Epithelial cell of esophagus (primary cell): ENCODE data around the gene HNRNPUL1.

Source experiments
- DNase-seq: peaks from one replicate; pipeline ENCODE4 v3.0.0; 2010; ENCODE audit warnings: low read depth
- H3K4me3 ChIP-seq: 2 replicates; pipeline ENCODE4 v1.5.1; 2011; ENCODE audit warnings: mild to moderate bottlenecking, low read length, control low read depth
- TF ChIP-seq, protein P1 (sequence below): IDR thresholded peaks from 2 replicates; pipeline ENCODE4 v1.5.1; 2011; ENCODE audit warnings: low read depth, mild to moderate bottlenecking, low read length, control low read depth, inconsistent platforms; ENCODE audit not compliant: insufficient read depth; ENCODE audit errors: missing control alignments

Gene HNRNPUL1

DNA sequence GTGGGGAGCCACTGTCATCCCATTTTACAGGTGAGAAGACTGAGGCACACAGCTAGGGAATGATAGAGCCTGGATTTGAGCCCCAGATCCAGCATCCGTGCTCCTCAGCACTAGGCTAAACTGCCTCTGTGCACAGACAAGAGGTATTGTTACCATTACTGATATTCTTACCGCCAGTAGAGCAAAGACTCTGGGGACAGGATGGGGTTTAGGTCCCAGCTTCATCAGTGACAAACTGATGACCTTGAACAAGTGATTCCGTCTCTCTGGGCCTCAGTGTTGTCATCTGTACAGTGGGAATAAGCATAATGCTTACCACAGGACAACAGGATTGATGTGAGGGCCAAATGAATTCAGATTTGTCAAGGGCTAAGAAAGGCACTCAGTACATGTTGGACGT, 28.7 kb upstream of the HNRNPUL1 start:
- TF ChIP-seq, protein P1, sequence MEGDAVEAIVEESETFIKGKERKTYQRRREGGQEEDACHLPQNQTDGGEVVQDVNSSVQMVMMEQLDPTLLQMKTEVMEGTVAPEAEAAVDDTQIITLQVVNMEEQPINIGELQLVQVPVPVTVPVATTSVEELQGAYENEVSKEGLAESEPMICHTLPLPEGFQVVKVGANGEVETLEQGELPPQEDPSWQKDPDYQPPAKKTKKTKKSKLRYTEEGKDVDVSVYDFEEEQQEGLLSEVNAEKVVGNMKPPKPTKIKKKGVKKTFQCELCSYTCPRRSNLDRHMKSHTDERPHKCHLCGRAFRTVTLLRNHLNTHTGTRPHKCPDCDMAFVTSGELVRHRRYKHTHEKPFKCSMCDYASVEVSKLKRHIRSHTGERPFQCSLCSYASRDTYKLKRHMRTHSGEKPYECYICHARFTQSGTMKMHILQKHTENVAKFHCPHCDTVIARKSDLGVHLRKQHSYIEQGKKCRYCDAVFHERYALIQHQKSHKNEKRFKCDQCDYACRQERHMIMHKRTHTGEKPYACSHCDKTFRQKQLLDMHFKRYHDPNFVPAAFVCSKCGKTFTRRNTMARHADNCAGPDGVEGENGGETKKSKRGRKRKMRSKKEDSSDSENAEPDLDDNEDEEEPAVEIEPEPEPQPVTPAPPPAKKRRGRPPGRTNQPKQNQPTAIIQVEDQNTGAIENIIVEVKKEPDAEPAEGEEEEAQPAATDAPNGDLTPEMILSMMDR = no peak
- DNase-seq = no peak
- no peak overlapping the region for H3K4me3 ChIP-seq

DNA sequence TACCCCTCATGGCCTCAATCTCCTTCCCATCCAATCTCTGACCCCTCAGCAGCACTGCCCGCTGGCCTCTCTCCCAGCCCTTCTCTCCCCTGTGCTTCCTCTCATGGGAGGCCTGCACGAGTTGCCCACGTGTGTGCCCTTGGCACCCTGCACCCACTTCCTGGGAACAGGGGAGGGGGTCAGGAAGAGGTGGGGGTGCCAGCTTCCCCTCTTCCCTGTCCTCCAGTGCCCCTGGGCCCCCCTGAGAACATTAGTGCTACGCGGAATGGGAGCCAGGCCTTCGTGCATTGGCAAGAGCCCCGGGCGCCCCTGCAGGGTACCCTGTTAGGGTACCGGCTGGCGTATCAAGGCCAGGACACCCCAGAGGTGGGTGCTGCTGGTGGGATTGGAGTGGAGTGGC, 25.9 kb upstream of the HNRNPUL1 start:
- TF ChIP-seq, protein P1 = no peak
- no peak overlapping the region for H3K4me3 ChIP-seq
- no peak for DNase-seq

DNA sequence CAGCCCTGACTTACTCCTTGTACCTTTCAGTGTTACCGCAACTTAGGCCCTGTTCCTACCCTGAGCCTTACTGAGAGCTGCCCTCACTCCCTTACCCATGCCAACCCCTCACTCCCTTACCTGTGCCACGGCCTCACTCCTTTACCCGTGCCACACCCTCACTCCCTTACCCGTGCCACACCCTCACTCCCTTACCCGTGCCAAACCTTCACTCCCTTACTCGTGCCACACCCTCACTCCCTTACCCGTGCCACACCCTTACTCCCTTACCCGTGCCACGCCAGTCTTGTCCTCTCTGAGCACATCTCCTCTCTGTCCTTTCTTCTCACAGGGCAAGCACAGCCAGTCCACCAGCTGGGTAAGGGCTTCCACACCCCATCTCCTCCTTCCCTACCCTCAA, 24.8 kb upstream of the HNRNPUL1 start:
- TF ChIP-seq, protein P1 = no peak
- H3K4me3 ChIP-seq = no peak overlapping the region
- DNase-seq = no peak

DNA sequence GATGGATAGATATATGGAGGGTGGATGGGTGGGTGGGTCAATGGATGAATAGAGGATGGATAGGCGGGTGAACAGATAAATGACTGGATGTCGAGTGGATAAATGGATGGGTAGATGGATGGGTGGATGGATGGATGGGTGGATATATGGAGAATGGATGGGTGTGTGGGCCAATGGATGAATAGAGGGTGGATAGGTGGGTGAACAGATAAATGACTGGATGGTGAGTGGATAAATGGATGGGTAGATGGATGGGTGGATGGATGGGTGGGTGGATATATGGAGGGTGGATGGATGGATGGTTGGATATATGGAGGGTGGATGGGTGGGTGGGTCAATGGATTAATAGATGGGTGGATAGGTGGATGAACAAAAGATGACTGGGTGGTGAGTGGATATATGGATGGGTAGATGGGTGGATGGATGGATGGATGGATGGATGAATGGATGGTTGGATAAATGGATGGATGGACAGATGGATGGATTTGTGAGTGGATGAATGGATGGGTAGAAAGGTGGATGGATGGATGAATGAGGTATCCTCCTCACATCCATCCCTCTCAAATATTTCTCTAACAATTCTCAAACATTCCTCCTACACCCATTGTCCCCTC, 24.1 kb upstream of the HNRNPUL1 start:
- no peak for DNase-seq
- TF ChIP-seq, protein P1 = no peak
- no peak overlapping the region for H3K4me3 ChIP-seq

DNA sequence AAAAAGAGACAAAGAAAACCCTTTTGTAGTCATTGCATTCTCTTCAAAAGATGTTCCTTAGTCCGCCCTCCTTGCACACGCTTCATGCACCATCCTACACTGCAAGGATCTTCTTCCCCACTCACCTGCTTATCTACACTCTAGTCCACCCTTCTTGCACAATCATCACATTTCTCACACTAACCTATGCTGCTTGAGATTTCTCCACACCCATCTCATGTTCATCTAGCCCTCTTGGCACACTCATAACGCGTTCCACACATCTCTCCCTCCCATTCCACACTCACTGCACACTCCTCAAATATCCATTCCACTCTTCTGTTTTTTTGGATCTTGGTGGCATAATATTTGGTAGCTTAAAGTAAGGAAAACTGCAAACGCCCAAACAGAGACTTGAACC, 22.3 kb upstream of the HNRNPUL1 start:
- TF ChIP-seq, protein P1 = no peak

DNA sequence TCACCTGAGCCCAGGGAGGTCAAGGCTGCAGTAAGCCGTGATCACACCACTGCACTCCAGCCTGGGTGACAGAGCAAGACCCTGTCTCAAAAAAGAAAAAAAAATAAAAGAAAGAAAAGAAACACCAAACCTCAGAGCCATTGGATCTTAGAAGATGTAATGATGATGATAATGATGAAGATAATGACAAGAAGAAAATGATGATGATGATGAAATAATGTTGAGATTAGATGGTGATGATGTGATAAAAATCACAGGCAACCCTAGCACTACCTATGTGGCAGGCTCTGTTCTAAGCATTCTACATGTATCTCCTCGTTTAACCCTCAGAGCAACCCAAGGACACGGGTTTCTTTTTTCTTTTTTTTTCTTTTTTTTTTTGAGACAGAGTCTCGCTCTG, 20.1 kb upstream of the HNRNPUL1 start:
- no peak overlapping the region for H3K4me3 ChIP-seq
- TF ChIP-seq, protein P1 = no peak
- no peak for DNase-seq

More for the DNA sequence above, 22.3 kb upstream of the HNRNPUL1 start:
- DNase-seq = no peak
- no peak overlapping the region for H3K4me3 ChIP-seq

DNA sequence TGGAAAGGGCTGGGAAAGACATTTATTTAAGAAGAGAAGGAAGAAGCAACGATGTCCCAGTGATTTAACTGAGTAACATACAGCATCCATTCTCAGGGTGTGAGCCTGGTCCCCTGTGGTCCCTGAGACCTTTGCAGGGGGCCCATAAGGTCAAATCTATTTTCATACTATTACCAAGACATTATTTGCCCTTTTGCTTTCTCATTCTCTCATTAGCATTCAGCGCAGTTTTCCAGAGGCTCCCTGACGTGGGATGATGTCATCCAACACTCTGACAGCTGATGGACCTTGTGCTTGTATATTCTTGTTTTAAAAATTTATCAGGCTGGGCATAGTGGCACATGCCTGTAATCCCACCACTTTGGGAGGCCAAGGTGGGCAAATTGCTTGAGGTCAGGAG, 18.3 kb upstream of the HNRNPUL1 start:
- no peak overlapping the region for H3K4me3 ChIP-seq
- DNase-seq = no peak
- TF ChIP-seq, protein P1 = no peak
